Breast epithelium (tissue), 3 donors: ENCODE measurements around the gene GK.

Experiments
- POLR2A ChIP-seq: fragments of 450-650 bp; IDR thresholded peaks from one replicate; pipeline ENCODE4 v1.6.1; 2016; ENCODE audit warnings: antibody characterized with exemption, mild to moderate bottlenecking, moderate library complexity
- TF ChIP-seq, protein P1 (sequence below), 3 donors: fragments of 450-650 bp; IDR thresholded peaks; one replicate each; pipeline ENCODE4 v1.5.1; 2016 to 2017; ENCODE audit warnings: antibody characterized with exemption in 3 of 3, mild to moderate bottlenecking in 3 of 3, moderate library complexity in 3 of 3

DNA sequence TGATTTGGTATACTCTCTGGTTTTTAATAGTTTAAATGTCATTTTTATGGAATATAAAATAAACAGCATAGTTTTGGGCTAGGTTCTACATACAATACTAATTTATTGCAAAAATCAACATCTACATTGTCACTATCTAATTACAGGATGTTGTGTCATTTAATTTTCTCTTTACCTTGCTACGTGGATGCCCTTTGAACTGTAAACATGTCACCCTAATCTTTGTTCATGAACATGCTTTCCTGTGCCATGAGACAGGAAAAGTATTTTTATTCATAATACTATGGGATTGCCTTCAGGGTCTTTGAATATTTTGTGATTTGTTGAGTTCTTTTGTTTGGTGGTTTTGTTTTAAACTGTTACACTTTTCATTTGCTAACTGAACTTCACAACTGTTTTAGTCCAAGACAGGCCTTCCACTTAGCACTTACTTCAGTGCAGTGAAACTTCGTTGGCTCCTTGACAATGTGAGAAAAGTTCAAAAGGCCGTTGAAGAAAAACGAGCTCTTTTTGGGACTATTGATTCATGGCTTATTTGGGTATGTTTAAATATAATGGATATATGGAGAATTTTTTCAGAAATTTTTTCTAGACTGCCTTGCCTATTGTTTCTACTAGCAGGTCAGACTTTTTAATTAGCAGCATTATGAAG lies 40.9 kb downstream of the GK start:
- TF ChIP-seq, protein P1, sequence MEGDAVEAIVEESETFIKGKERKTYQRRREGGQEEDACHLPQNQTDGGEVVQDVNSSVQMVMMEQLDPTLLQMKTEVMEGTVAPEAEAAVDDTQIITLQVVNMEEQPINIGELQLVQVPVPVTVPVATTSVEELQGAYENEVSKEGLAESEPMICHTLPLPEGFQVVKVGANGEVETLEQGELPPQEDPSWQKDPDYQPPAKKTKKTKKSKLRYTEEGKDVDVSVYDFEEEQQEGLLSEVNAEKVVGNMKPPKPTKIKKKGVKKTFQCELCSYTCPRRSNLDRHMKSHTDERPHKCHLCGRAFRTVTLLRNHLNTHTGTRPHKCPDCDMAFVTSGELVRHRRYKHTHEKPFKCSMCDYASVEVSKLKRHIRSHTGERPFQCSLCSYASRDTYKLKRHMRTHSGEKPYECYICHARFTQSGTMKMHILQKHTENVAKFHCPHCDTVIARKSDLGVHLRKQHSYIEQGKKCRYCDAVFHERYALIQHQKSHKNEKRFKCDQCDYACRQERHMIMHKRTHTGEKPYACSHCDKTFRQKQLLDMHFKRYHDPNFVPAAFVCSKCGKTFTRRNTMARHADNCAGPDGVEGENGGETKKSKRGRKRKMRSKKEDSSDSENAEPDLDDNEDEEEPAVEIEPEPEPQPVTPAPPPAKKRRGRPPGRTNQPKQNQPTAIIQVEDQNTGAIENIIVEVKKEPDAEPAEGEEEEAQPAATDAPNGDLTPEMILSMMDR (IDR thresholded peaks at IDR 0.05): no peak
- TF ChIP-seq POLR2A: no peak
